ENCODE measurements around the gene SASH3.

Gene SASH3

DNA sequence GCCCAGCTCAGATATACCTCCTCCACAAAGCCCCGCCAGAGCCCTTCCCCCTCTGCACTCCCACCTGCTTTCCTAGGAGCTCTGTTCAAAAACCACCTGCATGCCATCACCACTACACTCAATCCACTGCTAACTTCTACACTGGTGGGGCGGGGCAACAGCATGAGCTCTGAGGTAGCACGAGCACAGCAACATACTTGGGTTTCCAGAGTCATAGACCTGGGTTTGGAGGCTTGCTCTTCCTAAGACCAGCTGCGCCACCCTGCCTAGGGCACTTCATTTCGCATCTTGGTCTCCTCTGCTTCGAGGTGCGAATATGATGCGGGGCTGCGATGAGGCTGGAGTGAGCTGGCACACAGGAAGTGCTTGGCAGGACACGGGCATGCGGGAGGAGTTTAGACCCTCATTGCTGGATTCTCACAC is 3.6 kb downstream of the SASH3 start:
- DNase-seq (ENCODE audit: low spot score), result no peak

DNA sequence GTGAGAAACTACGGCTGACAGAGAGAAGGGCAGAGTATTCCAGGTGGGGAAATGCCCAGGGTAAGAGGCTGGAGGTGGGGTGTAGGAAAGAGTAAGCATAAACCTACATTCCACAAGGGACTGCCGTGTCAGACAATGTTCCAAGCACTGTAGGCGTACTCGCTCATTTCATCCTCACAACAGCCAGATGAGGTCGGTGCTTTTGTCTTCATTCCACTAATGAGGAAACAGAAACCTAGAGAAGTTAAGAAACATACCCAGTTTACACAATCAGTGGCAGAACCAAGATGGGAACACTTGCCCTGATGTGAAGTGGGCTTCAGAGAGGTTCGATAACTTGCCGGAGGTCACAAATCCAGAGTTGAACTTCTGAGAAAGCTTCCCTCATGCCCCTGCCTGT is 4.6 kb downstream of the SASH3 start:
- DNase-seq (ENCODE audit: low spot score), result no peak

DNA sequence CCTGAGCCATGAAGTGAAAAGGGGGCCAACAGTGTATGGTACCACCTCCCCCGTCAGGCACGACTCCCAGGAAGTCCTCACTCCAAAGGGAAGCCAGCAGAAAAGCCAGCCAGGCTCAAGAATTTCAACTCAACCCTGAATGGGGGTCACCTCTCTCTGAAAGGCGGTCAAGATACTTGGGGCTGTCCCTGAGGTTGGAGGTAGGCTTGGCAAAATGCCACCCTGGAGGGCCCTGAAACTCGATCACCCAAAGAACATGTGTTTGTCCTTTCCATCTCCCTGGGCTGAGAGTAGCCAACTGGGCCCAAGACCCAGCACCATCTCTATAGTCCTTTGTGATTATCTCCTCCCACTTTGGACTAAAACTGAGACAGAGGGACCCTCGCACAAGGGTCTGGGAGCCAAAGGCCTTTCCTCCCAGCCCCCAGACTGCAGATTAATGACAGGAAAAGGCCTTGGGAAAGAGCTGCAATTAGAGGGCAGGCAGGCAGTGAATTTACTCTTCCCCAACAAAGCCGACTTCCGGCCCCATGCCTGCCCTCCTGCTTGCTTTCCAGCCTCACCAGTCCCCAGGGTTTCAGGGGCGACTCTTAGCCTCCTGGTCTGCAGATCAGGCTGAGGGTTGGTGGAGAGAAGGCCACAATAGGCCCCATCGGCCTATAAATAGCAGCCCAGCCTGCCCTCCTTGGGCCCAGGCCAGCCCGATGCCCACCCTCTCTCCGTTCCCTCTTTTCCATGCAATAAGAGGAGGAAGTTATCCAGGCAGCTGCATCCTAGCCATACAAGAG is 5.6 kb downstream of the SASH3 start:
- DNase-seq (ENCODE audit: low spot score), result no peak

DNA sequence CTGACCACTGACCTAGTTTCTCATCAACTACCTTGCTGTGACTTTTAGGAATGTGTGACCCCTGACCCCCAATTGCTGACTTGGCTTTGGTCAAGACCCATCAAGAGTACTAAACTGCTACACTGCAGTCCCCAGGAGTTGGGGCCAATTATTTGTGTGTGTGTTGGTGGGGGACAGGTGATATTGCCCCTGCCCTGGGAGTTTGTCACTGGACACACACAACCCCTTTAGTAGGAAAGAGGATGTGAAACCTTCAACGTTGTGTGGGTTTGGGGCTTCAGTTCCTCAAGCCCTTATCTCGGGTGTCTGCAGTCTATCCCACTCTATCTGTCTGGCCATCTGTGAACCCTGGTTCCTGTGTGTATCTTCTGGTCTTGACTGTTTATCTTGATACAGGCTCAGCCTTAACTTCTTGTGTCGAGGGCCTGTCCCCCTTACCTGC is 6.5 kb downstream of the SASH3 start:
- DNase-seq (ENCODE audit: low spot score), result no peak

DNA sequence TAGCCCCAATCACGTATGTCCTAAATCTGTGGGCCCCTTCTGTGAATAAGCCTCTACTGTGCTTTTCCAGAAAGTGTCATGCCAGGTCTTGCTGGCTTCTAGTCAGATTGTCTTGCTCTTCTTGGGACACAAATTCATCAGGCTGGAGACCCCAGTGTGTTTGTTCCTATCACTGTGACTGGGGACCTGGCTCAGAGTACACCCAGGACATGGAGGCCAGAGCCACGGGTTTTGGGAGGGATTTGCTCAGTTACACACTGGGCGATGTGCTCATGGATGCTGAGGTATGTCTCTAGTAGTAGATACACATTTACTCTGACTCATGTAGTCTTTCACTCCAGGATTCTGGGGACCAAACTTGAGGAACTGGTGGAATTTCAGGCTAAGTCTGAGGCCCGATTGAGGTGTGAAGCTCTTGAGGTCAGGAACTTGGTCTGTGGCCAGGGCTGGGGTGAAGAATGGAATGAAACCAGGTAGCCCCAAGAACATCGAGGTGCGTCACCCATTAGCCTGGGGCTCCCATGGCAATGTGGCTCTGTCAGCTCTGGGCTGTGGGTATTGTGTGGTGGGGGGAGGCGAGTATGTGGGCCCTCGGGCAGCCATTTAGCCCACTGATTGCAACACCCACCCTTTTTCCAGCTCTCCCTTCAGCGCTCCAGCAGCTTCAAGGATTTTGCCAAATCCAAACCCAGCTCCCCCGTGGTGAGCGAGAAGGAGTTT is 7.7 kb downstream of the SASH3 start:
- no peak for DNase-seq (ENCODE audit: low spot score)

DNA sequence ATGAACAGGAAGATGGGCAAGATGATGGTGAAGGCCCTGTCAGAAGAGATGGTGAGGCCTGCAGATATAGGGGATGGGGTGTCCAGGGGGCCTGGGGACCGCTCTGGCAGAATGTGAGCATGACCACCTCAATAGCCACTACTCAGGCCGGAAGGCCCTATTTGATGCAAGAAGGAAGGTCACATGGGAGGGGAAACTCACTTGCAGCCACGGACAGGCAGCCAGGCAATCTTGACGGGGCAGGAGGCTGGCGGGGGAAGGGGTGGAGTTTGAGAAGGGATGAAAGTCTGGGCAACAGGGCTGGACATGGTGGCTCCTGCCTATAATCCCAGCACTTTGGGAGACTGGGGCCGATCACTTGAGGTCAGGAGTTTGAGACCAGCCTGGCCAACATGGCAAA is 8.8 kb downstream of the SASH3 start:
- no peak for DNase-seq (ENCODE audit: low spot score)

DNA sequence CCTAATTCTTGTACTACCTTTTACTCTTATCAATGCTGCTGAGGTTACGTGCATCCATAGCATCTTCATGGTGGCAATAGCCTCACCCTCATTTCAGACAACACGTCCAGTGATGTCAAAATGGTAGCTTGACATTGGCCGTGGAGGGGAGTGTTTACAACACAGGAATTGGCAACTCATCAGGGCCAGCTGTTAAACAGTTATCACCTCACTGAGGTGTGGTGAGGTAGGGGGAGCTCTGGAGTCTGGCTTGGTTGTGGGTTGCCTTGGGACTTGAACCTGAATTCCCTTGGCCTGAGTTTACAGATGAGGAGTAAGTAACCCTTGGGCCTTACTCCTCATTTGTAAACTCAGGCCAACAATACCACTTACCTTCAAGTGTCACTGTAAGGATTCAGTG is 10.4 kb downstream of the SASH3 start:
- no peak for DNase-seq (ENCODE audit: low spot score)

DNA sequence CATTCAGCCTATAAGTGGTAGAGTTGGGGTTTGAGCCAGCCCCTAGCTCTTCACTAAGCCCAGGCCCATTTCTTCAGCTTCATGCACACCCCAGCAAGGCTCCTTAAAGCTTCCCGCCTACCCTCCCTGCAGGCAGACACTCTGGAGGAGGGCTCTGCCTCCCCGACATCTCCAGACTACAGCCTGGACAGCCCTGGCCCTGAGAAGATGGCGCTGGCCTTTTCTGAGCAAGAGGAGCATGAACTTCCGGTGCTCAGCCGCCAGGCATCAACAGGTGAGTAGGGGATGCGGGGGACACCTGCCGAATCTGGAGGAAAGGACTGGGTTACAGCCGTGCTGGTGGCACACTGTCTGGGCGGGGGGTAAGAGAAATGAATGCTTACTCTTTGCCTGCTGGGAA is 11.1 kb downstream of the SASH3 start:
- DNase-seq (ENCODE audit: low spot score), result no peak

DNA sequence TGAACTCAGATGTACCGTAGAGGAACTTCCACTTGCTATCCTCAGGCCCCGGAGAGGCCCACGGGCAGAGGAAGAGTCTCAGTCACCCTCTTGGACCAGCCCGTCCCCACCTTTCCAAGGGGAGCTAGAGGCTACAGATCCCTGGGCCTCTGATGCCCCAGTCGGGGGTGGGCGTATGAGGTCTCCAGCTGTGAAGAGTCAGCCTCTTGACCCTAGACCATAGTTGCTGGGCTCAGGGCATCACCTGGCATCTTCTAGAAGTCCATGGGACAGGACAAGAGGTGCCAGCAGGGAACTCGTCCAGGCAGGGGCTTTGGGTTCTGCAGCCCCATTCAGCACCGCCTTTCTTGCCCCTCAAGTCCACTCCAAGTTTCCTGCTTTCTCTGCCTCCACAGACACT is 11.6 kb downstream of the SASH3 start:
- DNase-seq (ENCODE audit: low spot score), result no peak

DNA sequence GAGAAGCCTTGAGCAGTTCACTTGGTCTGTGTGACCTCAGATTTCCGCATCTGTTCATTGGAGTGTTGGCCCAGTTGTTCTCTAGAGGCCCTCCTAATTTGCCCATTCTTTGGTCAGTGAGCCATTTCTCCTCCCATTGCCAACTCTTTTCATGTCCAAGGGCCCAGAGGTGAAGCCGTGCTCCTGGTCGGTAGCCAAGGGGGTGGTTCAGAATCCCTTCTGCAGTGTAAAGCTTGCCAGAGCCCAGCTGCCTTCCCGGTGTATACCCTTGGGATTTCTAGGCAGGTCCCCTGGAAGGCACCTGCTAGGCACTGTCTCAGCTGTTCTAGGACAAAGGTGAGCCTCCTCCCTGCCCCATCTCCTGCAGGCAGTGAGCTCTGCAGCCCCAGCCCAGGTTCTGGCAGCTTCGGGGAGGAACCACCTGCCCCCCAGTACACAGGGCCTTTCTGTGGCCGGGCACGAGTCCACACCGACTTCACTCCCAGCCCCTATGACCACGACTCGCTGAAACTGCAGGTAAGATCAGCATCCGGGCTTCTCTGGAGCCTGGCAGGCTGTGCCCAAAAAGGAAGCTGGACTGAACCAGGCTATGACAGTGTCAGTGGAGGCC is 12.3 kb downstream of the SASH3 start:
- DNase-seq (ENCODE audit: low spot score), result no peak

DNA sequence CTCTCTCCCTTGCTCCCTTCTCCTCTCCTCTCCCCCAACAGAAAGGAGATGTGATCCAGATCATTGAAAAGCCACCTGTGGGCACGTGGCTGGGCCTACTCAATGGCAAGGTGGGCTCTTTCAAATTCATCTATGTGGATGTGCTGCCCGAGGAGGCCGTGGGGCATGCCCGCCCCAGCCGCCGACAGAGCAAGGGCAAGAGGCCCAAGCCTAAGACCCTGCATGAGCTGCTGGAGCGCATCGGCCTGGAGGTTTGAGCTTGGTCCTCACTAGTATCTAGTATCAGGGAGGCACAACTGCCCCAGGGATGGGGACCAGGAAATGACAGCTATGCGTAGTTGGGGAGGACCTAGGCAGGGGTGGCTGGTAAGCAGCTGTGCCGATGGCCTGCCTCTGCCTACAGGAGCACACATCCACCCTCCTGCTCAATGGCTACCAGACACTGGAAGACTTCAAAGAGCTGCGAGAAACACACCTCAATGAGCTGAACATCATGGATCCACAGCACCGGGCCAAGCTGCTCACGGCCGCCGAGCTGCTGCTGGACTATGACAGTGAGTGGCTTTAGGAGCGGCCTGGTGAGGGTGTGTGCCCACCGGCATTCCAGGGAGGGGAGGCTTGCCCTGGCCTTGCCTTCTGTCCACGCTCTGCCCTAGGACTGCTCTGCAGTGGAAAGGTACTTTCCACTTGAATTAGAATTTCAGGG is 13.0 kb downstream of the SASH3 start:
- DNase-seq (ENCODE audit: low spot score), result no peak

DNA sequence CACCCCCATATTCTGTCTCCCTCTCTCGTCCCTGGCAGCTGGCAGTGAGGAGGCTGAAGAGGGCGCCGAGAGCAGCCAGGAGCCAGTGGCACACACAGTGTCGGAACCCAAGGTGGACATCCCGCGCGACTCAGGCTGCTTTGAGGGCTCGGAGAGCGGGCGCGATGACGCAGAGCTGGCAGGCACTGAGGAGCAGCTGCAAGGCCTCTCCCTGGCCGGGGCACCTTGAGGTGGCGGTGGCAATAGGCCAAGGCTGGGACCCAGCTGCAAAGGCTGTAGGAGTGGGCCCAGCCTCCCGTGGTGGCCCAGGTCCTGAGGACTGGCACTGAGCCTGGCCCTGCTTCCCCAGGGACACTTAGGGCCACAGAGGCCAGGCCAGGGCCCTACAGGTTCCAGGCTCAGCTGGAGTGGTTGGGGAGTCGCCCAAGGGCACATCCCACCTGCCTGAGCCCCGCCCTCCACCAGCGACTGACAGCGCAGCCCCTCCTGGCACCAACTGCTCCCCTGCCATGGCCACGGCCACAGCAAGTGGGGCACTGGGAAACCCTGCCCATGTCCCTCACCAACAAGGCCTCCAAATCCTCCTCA is 13.9 kb downstream of the SASH3 start:
- no peak for DNase-seq (ENCODE audit: low spot score)

DNA sequence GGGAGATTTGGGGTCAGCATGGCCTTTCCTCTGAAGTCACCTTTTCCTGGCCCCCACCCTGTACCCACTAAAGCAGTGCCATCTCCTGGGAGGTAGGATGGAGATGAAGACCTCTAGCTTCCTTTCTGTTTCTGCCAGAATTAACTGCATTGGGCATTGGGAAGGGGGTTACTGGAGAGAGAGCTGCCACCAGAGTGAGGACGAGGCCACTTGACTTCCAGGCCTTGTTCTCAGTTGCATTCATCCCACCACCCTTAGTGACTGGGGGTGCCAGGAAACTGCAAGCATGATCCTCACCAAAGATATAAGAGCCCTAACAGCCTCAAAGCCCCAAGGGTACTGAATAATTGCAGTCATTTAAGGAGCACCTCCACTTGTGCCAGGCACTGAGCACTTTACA is 15.8 kb downstream of the SASH3 start:
- no peak for DNase-seq (ENCODE audit: low spot score)

DNA sequence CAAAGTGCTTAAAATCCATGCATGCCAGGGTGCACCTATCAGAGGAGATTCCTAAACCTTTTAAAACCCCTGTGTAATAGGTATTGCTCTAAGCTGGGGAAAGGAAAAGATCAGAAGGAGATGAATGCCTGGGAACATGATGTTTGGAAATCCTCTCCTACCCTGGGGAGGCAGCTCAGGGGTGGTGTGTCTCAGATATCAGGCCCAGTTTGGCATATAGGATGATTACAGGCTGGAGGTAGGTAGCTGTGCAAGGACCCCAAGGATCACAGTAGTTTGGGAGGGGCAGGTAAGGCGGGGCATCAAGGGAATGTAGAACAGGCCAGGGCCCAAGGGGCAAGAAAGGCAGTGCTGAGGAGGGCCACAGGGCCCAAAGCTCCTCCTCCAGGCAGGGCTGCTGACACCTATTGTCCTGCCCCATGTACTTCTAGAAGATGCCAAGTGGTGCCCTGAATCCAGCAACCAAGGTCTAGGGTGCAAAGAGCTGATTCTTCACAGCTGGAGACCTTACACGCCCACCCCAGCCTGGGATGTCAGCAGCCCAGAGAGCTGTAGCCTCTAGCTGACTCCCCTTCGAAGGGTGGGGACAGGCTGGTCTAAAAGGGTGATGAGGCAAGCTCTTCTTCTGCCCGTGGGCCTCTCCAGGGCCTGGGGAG is 17.6 kb downstream of the SASH3 start:
- no peak for DNase-seq (ENCODE audit: low spot score)

DNA sequence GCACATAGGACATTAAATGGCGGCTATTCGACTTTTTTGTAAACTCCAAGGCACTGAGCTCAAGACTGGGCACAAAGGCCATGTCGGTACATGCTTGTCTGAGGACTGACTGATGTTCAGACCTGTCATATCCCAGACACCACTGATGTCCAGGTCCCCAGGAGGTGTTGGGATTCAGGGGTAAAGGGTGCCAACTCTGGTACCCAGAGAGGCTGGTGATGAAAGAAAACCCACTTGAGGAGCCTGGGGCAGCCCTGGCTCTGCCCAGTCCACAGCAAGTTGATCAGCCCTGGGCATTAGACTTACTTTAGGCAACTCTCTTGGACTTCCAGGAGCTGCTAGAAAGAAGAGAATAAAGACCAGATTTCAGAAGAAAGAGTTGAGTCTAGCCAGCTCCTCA is 18.7 kb downstream of the SASH3 start:
- no peak for DNase-seq (ENCODE audit: low spot score)

DNA sequence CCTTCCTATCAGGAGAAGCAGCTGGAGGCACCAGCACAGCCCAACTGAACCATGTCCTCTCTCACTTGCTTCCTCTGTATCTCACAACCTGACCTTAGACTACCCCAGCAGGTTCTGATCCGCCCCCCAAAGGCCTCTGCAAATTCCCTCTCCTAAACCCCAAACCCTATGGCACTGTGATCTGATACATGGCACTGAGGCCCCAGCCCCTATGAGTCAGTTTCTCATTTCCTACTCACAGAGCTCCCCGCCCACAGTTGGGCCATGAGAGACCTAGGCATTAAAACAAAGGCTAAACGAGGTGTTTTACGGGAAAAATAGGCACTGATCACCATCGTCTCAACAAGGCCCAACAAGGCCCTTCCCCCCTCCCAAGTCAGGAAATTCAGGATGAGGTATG is 19.1 kb downstream of the SASH3 start:
- DNase-seq (ENCODE audit: low spot score), result no peak

DNA sequence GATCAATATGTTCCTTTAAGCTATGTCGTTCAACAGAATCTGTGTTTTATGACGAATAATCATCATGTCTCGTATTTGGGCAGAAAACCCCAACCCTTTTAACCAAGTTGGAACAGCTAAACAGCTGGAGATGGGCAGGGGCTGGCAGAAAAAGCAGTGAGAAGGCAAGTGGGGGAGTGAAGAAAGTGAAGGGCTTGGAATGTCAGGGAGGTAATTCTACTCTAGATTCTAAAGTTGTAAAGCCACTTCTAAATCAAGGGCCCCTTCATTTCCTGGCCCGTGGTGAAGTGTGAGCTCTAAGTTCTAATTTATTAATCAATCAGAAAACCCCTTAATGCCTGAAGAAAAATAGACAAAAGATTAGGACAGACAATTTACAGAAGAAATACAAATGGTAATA is 20.4 kb downstream of the SASH3 start:
- no peak for DNase-seq (ENCODE audit: low spot score)

DNA sequence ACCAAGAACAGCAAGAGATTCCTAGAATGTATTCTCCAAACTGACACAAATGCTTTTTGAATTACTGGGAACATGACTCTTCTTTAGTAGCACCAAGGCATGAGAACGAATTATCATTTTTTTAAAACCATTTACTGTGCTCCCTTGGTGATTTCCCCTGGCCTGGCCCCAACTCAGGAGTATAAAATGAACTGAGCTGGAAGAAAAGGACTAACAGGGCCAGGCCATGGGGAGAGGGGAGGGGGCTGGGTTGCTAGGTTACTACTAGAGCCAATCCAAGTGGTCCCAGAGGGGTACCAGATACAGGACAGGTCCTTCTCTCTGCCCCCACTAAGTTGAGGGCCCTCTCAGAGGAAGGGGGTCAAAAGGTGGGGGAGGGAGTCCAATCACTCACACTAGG is 23.1 kb downstream of the SASH3 start:
- no peak for DNase-seq (ENCODE audit: low spot score)

DNA sequence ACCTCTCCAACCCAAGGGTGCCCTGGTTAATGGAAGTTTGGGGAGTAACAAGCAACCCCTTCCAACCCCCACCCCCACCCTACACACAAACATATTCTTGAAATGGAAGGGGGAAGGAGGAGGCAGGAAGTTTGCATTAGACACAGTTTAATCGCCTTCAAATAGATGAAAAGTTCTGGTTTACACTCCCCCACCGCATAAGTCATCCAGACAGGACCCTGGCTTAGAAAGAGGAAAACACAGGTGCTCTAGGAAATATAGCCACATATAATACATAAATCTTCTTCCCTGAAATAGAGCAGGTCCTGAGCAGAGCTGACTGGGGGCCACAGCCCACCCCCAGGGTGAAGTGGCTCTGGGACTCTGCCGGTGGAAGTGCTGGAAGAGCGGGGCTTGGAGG is 25.1 kb downstream of the SASH3 start:
- no peak for DNase-seq (ENCODE audit: low spot score)

DNA sequence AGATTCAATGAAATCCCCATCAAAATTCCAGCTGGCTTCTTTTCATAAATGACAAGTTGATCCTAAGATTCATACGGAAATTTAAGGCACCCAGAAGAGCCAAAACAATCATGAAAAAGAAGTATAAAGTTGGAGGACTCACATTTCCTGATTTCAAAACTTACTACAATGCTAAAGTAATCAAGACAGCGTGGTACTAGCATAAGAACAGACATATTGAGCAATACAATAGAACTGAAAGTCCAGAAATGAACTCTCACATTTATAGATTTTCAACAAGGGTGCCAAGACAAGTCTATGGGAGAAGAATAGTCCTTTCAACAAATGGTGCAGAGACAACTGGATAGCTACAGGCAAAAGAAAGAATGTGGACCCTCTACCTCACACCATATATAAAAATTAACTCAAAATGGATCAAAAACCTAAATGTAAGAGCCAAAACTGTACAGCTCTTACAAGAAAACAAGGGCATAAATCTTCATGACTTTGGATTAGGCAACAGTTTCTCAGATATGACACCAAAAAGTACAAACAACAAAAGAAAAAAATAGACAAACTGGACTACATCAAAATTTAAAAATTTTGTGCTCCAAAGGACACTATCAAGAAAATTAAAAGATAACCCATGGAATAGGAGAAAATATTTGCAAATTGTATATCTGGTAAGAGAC is 28.5 kb downstream of the SASH3 start:
- no peak for DNase-seq (ENCODE audit: low spot score)
